Stimulated activated CD4-positive, alpha-beta T cell treated with anti-CD3 and anti-CD28 coated beads, Interleukin-12 subunit alpha, Interleukin-12 subunit beta, amount 100 ng/mL, for 24 hours (primary cell): ENCODE data around the gene CPEB4.

Experiments
- DNase-seq, 2 experiments: peaks; one replicate each; pipeline ENCODE4 v3.0.0-alpha.2; 2020; ENCODE audit warnings: low read depth in 2 of 2

The CPEB4 gene

DNA sequence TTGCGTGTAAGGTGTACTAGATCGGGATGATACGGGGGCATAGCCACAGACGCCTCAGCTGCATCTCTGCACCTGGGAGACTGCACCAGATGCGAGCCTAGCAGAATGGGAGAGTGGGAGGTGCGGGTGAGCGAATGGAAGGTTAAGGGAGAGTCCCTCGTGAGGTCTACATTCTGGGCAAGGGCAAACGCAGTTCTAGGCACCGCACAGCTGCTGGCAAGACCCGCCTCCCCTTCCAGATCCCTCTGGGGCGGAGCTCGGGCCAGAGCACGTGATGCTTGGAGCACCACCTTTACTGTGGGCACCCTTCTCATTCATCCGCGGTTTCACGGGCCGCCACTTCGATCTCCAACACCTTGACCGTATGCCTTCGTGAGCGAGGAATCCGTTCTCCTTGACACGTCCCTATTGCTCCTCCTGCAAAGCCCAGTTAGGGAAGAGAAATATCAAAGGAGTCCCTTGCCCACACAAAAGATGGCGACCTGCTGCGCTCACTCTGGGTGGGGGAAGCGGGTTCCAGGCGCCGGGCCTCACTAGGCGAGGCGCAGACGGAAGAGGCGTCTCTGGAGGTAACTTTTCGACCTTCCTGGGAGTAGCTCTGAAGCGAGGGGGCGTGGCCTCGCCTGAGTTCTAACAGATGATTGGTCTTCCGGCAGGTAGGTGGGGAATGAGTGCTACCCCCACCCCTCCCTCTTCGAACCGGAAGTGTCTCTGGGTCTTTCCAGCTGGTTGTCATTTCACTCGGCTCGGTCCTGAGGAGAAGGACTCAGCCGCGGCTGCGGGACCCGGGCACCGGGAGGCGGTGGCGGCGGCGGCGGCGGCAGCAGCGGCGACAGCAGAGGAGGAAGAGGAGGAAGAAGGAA lies at the start of gene CPEB4:
CPEB4 (plus strand) TSS at position 740 of the 863 bp plus-strand sequence. CDS start 1,385 bp downstream, outside the sequence.
- DNase-seq = peak; percentile 92 to 94

GRCh38 chr5:173839117-173839713 lies 48.9 kb upstream of the CPEB4 start:
- no peak for DNase-seq

GRCh38 chr5:173840111-173840983 lies 47.8 kb upstream of the CPEB4 start:
- no peak for DNase-seq

DNA sequence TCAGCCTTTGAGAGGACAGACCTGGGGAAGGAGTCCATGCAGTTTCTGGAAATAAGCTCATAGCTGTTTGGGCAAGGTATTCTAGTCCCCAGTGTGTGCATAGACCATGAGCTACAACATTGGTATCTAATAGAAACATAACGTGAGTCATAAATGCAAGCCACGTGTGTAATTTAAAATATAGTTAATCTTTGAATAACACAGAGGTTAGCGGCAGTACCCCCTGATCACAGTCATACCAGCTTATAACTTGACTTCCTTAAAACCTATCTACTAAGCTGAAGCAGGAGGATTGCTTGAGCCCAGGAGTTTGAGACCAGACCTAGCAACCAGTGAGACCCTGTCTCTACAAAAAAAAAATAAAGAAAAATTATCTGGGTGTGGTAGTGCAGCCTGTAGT lies 46.4 kb upstream of the CPEB4 start:
- no peak for DNase-seq

DNA sequence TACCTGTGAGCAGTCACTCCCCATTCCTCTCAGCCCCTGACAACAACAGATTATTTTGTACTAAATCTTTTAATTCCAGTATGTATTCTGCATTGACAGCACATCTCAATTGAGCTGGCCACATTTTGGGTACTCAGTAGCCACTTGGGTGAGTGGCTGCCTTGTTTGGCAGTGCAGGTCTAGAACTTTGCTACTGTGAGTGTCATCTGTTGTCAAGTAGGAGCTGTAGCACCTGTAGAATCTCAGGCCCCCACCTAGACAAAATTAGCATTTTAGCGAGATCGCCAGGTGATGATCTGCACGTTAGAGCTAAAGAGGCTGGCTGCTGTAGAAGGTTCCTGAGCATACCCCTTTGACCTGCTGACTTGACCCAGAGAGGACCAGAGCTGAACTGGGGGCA lies 44.4 kb upstream of the CPEB4 start:
- no peak for DNase-seq

- no peak for DNase-seq
Measured at GRCh38 chr5:173845321-173845720, 42.8 kb upstream of the CPEB4 start.

- no peak for DNase-seq
Measured at GRCh38 chr5:173846929-173847501, 41.1 kb upstream of the CPEB4 start.

DNA sequence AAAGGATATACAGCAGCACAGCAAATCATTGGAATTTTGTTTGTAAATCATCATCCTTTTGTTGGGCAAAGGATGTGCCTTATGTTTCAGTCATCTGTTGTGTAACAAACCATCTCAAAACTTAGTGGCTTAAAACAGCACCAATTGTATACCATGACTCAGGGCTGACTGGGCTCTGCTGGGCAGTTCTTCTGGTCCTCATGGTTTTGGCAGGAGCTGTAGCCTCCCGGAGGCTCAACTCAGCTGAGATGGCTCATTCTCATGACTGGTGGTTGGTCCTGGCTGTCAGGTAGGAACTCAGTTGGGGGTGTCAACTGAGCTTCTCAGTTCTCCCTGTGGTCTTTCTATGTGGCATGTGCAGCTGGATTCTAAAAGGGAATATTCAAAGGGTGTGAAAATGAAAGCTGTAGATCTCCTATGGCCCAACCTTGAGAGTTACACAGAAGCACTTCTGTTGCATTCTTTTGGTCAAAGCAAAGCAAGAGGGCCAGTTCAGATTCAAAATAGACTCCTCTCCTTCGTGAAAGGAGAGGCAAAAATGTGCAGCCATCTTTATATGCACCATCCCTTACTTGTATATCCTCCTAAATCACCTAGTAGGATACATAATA lies 39.1 kb upstream of the CPEB4 start:
- no peak for DNase-seq

- DNase-seq = no peak
Measured at GRCh38 chr5:173849908-173850307, 38.2 kb upstream of the CPEB4 start.

GRCh38 chr5:173850659-173851058 lies 37.5 kb upstream of the CPEB4 start:
- no peak for DNase-seq

DNA sequence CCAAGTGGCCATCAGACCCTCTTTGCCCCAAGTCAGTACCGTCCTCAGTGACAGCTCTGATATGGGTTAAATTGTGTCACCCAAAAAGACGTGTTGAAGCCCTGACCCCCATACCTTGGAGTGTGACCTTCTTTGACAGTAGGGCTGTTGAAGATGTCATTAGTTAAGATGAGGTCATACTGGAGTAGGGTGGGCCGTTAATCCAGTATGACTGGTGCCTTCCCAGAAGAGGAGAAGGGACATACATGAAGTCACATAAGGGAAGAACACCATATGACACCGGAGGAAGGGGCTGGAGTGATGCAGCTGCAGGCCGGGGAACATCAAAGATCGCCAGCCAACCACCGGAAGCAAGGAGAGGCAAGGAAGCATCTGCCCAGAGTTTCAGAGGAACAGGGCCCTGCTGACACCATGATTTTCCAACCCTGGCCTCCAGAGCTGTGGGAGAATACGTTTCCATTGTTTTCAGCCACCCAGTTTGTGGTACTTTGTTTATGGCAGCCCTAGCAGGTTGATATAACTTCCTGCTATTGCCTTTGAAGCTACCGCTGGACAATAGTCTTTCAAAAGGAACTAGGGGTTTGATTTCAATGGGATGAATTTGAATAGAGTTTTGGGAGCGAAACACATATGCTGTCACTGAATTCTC lies 36.4 kb upstream of the CPEB4 start:
- no peak for DNase-seq

- no peak for DNase-seq
Measured at GRCh38 chr5:173852790-173853359, 35.3 kb upstream of the CPEB4 start.

GRCh38 chr5:173853370-173854131 lies 34.6 kb upstream of the CPEB4 start:
- no peak for DNase-seq

DNA sequence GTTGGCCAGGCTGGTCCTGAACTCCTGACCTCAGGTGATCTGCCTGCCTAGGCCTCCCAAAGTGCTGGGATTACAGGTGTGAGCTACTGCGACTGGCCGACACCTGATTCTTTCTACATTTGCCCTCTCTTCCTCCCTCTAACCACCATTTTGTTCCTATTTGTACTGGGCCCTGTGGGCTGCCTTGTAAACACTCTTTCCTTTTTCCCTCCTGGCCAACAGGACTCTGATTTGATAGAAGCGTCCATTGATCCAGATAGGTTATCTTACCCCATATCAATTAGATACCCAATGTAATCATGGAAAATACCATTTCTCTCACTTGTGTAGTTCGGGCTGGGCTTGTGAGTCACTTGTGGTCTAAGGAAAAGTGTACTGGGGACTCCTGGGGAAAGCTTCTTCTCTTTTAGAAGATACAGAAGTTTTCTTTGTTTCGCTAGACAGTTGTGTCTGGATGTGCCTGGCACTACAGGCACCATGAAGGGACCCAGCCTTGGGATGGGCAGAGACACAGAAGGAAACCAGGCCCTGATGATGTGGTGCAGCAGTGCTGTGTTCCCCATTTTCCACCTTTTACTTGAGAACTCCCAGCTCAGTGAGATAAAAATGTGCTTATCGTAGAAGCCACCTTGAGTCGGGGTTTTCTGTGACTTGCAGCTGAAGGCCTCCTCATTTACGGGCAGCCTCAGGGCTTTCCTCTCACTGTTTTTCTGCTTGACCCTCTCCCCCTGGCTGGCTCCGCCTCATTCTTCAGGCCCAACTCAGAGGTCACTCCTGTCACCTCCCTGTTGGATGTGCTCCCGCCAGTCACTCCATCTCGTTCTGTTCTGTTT lies 32.8 kb upstream of the CPEB4 start:
- no peak for DNase-seq

- DNase-seq = no peak
Measured at GRCh38 chr5:173855995-173856656, 32.0 kb upstream of the CPEB4 start.

DNA sequence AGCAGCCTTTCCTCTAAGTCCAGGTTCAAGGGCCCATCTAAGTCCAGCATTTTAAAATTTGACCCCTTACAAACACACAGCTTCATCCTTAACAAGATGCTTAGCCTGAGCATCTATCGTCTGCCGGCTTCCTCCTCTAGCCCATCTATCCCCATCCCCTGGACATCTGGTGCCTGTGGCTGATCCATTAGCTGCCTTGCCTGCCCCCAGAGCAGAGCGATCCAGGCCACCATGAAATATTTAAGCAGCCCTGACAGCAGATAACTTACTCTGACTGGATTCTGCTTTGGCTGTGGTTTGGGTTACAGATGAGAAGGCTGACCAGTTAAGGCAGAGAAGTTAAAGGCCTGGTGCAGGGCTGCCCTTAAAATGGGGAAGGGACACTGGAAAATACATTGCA lies 30.9 kb upstream of the CPEB4 start:
- DNase-seq = no peak

DNA sequence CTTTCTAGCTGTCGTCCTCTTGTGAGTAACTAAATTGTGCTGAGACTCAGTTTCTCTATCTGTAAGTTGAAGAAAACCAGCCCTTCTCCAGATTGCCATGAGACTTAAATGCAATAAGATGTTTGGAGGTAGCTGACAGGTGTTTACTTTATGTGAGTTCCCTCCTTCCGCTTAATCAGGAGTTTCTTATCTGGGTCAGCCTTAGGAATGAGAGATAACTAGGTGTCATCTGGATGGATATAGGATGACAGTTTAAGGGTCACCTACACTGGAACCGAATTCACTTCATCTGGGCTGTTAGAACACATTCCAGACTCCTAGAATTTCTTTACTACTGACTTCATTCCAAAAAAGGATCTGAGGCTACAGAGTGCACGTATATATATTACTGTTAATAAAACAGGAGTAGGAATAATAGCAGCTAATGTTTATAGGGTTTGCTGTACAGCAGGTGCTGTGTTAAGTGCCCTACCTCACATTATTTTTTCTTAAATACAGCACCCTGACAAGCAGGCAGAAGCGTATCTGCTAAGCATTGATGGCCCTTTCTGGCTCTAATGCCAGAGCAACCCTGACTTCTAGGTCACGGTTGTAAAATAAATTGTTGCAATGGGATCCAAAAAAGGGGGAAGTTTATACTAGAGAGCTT lies 30.0 kb upstream of the CPEB4 start:
- no peak for DNase-seq
